DMS 273 (cell line): ENCODE measurements around the gene PARPBP.
"Not testable (repeated sequence)": the region's sequence is repeated elsewhere in the genome, so short reads cannot be mapped to it uniquely, and the experiment has no call there.

Source experiments
- DNase-seq: peaks from one replicate; lab custom pipeline; 2025; ENCODE audit not compliant: unreplicated experiment; lab: John Stamatoyannopoulos, UW

Gene PARPBP

DNA sequence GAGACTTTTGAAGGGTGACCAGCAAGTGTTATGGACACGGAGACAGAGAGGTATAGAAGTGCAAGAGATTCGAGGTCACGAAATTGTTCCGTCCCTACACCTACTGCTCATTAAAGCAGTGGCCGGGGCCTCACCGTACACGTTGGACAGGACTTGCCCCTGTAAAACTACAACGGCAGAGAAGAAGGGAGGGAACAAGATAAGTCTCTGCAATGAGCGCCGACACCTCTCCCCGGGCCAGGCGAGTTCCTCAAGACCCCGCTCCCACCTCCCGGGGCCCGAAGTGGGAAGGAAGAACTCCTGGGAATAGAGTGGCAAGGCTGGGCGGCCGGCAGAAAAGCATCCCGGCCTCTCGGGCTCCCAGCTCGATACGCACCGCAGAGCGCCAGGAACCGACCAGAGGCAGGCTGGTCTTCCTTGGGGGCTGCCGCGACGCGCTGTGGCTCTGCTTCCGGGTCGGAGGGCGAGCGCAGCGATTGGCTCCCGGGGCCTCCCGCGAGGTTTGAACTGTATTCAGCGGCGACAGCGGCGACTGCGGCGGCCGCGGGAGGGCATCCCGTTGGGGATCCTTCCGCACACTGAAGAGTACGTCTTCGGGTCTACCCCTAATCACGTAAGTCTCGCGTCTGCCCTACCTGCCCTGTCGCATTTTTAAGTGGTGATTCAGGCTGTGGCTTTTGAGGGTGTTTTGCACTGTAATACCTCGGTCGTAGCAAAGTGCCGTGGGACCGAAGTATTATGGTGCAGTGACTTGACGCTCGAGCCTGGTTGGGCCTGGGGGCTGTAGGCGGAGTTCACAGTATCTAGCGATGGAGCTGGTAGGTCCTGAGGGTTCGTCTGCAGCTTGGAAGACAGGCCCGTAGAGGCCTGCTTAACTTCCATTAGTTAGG lies at the start of gene PARPBP, which contains the start of gene NUP37:
TSS of gene PARPBP (plus strand) at position 510 of the 890 bp plus-strand sequence. CDS start 3,706 bp downstream, outside the sequence.
TSS of gene NUP37 (minus strand) at position 441 of the 890 bp plus-strand sequence. CDS start 1,596 bp downstream, outside the sequence.
- DNase-seq: peak; percentile 92

- DNase-seq: not testable (repeated sequence)
These were observed 47.9 kb upstream of the PARPBP start for GRCh38 chr12:102072092-102072491.

GRCh38 chr12:102080842-102081241 lies 39.1 kb upstream of the PARPBP start:
- DNase-seq: no peak

GRCh38 chr12:102089228-102089835 lies 30.7 kb upstream of the PARPBP start:
- DNase-seq: not testable (repeated sequence)

GRCh38 chr12:102093319-102093718 lies 26.7 kb upstream of the PARPBP start:
- DNase-seq: no peak

GRCh38 chr12:102095677-102096263 lies 24.2 kb upstream of the PARPBP start:
- peak; percentile 47 for DNase-seq

- DNase-seq: no peak
These were observed 23.1 kb upstream of the PARPBP start for GRCh38 chr12:102096855-102097254.

- DNase-seq: no peak
These were observed 13.1 kb upstream of the PARPBP start for GRCh38 chr12:102106905-102107304.

DNA sequence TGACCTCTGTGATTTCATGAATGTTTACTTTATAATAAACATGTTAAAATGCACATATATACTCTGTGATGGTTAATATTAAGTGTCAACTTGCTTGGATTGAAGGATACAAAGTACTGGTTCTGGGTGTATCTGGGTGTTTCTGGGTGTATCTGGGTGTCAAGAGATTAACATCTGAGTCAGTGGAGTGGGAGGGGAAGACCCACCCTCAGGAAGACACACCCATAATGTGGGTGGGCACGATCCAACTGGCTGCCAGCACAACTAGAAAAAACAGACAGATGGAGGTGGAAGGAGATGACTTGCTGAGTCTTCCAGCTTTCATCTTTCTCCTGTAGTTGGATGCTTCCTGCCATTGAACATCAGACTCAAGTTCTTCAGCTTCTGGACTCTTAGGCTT lies 12.0 kb upstream of the PARPBP start:
- no peak for DNase-seq

- DNase-seq: no peak
These were observed 9.2 kb upstream of the PARPBP start for GRCh38 chr12:102110782-102111181.

GRCh38 chr12:102114212-102114611 lies 5.8 kb upstream of the PARPBP start:
- DNase-seq: no peak

- no peak for DNase-seq
These were observed 3.6 kb upstream of the PARPBP start for GRCh38 chr12:102116392-102116791.

DNA sequence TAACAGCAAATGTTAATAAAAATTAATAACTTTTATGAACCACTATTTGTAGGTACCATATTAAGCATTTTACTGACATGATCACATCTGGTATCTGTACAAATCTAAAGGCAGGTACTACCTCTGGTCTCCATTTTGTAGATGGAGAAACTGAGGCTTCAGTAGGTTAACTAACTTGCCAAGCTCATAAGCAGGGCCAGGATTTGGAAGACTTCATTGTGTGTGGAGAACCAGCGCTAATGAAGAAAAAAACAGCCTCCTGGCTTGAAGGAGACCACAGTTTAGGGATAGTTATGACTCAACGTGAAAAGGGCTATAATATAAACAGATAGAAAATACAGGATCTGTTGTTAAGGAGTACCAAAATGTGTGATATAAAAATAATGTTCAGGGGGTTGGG lies 1.1 kb upstream of the PARPBP start:
- no peak for DNase-seq

- DNase-seq: no peak
These were observed 536 bp downstream of the PARPBP start for GRCh38 chr12:102120564-102120873.

- DNase-seq: peak; percentile 40
These were observed 903 bp downstream of the PARPBP start for GRCh38 chr12:102120886-102121285.

- DNase-seq: not testable (repeated sequence)
These were observed 1.3 kb downstream of the PARPBP start for GRCh38 chr12:102121328-102121727.

- not testable (repeated sequence) for DNase-seq
These were observed 10.7 kb downstream of the PARPBP start for GRCh38 chr12:102130720-102131119.

DNA sequence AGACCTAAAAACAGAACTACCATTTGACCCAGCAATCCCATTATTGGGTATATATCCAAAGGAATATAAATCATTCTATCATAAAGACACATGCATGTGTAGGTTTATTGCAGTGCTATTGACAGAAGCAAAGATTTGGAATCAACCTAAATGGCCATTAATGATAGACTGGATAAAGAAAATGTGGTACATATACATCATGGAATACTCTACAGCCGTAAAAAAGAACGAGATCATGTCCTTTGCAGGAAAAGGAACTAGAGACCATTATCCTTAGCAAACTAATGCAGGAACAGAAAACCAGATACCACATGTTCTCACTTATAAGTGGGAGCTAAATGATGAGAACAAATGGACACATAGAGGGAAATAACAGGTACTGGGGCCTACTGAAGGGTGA lies 11.5 kb downstream of the PARPBP start:
- DNase-seq: not testable (repeated sequence)

GRCh38 chr12:102137619-102138018 lies 17.6 kb downstream of the PARPBP start:
- not testable (repeated sequence) for DNase-seq

GRCh38 chr12:102142866-102143373 lies 22.9 kb downstream of the PARPBP start:
- not testable (repeated sequence) for DNase-seq

DNA sequence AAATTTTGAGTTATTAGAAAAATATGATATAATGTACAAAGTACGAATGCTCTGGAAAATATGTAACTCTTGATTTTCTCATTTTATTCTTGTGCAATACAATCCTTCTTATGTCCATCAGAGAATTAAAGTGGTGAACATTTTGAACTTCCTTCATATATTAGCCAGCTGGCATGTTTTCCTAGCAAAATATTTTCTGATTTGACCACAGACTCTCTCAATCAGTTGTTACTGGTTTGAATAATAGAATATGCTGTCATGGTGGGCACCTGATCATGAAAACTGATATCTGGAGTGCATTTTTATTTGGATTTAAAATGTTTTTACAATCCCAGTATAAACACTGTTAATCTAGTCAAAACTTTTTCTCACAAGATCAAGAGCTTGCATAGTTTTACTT lies 24.2 kb downstream of the PARPBP start:
- DNase-seq: no peak
